Neural cell (in vitro differentiated cells): Measurements from ENCODE around the gene ZBTB32. TPM values are rescaled to one million over a fixed set of nuclear protein-coding genes. Genes with fewer than 3 reads are reported as not detected.

ENCODE experiments used
- H2AFZ ChIP-seq: fragments of 200-600, 300-800 bp; sonication (generic), shearing (Covaris generic); 2 replicates; pipeline ENCODE4 v1.6.0; 2014; ENCODE audit warnings: low read depth, mild to moderate bottlenecking, antibody characterized with exemption, low read length, moderate library complexity
- H3F3A ChIP-seq: fragments of 200-600 bp; shearing (Covaris generic); 2 replicates; pipeline ENCODE4 v1.6.1; 2016; ENCODE audit warnings: mild to moderate bottlenecking, moderate library complexity, mixed read lengths, antibody characterized with exemption, low read length; ENCODE audit not compliant: insufficient read depth, poor library complexity, severe bottlenecking
- H3K27ac ChIP-seq: fragments of 200-600, 300-800 bp; sonication (generic), shearing (Covaris generic); 2 replicates; pipeline ENCODE4 v1.5.1; 2014; ENCODE audit warnings: mild to moderate bottlenecking, low read length, moderate library complexity
- H3K27me3 ChIP-seq: fragments of 300-800, 200-600 bp; sonication (generic), shearing (Covaris generic); 2 replicates; pipeline ENCODE4 v1.6.0; 2014; ENCODE audit warnings: mild to moderate bottlenecking, low read depth, low read length, moderate library complexity; ENCODE audit not compliant: insufficient read depth
- H3K36me3 ChIP-seq: fragments of 300-800, 200-600 bp; sonication (generic), shearing (Covaris generic); 2 replicates; pipeline ENCODE4 v1.5.1; 2014; ENCODE audit warnings: mild to moderate bottlenecking, antibody characterized with exemption, low read length, moderate library complexity; ENCODE audit not compliant: insufficient read depth
- H3K4me2 ChIP-seq: fragments of 300-800, 200-600 bp; sonication (generic), shearing (Covaris generic); 2 replicates; pipeline ENCODE4 v1.6.0; 2014; ENCODE audit warnings: mild to moderate bottlenecking, low read length
- H3K4me3 ChIP-seq: fragments of 300-800, 200-600 bp; sonication (generic), shearing (Covaris generic); 2 replicates; pipeline ENCODE4 v1.5.1; 2014; ENCODE audit warnings: mild to moderate bottlenecking, low read length, moderate library complexity
- H3K79me2 ChIP-seq: fragments of 200-600 bp; shearing (Covaris generic); replicated peaks from 2 replicates; pipeline ENCODE4 v1.6.0; 2014; ENCODE audit warnings: mild to moderate bottlenecking, low read length, moderate library complexity; ENCODE audit not compliant: insufficient read depth
- H3K9ac ChIP-seq: fragments of 300-800, 200-600 bp; sonication (generic), shearing (Covaris generic); 2 replicates; pipeline ENCODE4 v1.6.1; 2016; ENCODE audit warnings: mild to moderate bottlenecking, low read length, mixed read lengths
- H3K9me2 ChIP-seq: fragments of 200-600 bp; shearing (Covaris generic); 2 replicates; pipeline ENCODE4 v1.6.1; 2016; ENCODE audit warnings: mild to moderate bottlenecking, low read length, mixed read lengths; ENCODE audit not compliant: insufficient read depth
- H3K9me3 ChIP-seq: fragments of 200-600, 300-800 bp; sonication (generic), shearing (Covaris generic); 2 replicates; pipeline ENCODE4 v1.6.1; 2016; ENCODE audit warnings: mild to moderate bottlenecking, mixed run types, low read length, moderate library complexity, mixed read lengths
- H4K20me1 ChIP-seq: fragments of 200-600 bp; shearing (Covaris generic); 2 replicates; pipeline ENCODE4 v1.6.1; 2016; ENCODE audit warnings: mild to moderate bottlenecking, mixed run types; ENCODE audit not compliant: insufficient read depth
- CTCF ChIP-seq: fragments of 450-650 bp; IDR thresholded peaks from 2 replicates; pipeline ENCODE4 v1.5.1; 2014; ENCODE audit warnings: antibody characterized with exemption, mild to moderate bottlenecking, moderate library complexity; ENCODE audit not compliant: poor library complexity, severe bottlenecking
- EP300 ChIP-seq: fragments of 450-650 bp; conservative IDR thresholded peaks from 2 replicates; pipeline ENCODE4 v1.6.1; 2014; ENCODE audit warnings: antibody characterized with exemption, mild to moderate bottlenecking, moderate library complexity; ENCODE audit not compliant: poor library complexity, severe bottlenecking
- EZH2 ChIP-seq: fragments of 200-600, 300-800 bp; shearing (Covaris generic), sonication (generic); IDR thresholded peaks from 2 replicates; pipeline ENCODE4 v1.6.1; 2014; ENCODE audit warnings: antibody characterized with exemption, low read length, borderline replicate concordance, mild to moderate bottlenecking; ENCODE audit not compliant: insufficient read depth, poor library complexity, severe bottlenecking
- MXI1 ChIP-seq: fragments of 450-650 bp; conservative IDR thresholded peaks from 2 replicates; pipeline ENCODE4 v1.6.1; 2014; ENCODE audit warnings: antibody characterized with exemption, mild to moderate bottlenecking; ENCODE audit not compliant: poor library complexity, severe bottlenecking
- POLR2AphosphoS5 ChIP-seq: IDR thresholded peaks from 2 replicates; pipeline ENCODE4 v1.6.1; 2012
- RAD21 ChIP-seq: fragments of 450-650 bp; conservative IDR thresholded peaks from 2 replicates; pipeline ENCODE4 v1.6.1; 2014; ENCODE audit warnings: antibody characterized with exemption, mild to moderate bottlenecking, moderate library complexity
- SMC3 ChIP-seq: fragments of 450-650 bp; conservative IDR thresholded peaks from 2 replicates; pipeline ENCODE4 v1.6.1; 2014; ENCODE audit warnings: antibody characterized with exemption, mild to moderate bottlenecking, moderate library complexity; ENCODE audit not compliant: poor library complexity
- TAF1 ChIP-seq: IDR thresholded peaks from 2 replicates; pipeline ENCODE4 v1.6.1; 2012; ENCODE audit warnings: low read depth
- polyA plus RNA-seq: library from polyadenylated mRNA; depleted of rRNA; stranded (reverse); fragments of >200 nt; gene quantifications from 2 replicates; pipeline ENCODE4 v1.2.3, GENCODE V29; 2014
- TF ChIP-seq, protein P1 (sequence below): IDR thresholded peaks from 2 replicates; pipeline ENCODE4 v1.6.1; 2012; ENCODE audit warnings: borderline replicate concordance

The ZBTB32 gene
- polyA plus RNA-seq, 1 donor from 2014 or later: not detected

GRCh38 chr19:35693835-35694599, 10.3 kb upstream of the ZBTB32 start:
- H4K20me1 ChIP-seq: no peaks in the 10 kb centered on the region
- no peaks in the 10 kb centered on the region for H3K9me3 ChIP-seq
- no peaks in the 10 kb centered on the region for H3K27me3 ChIP-seq
- no peaks in the 10 kb centered on the region for H3K79me2 ChIP-seq
- no peak overlapping the region for H2AFZ ChIP-seq
- no peak overlapping the region for H3K27ac ChIP-seq
- no peak overlapping the region for H3K4me2 ChIP-seq
- no peaks in the 10 kb centered on the region for H3K36me3 ChIP-seq
- H3K9ac ChIP-seq: no peak overlapping the region
- no peak for TF ChIP-seq EP300
- TF ChIP-seq SMC3: peak; percentile 72
- TF ChIP-seq, protein P1, sequence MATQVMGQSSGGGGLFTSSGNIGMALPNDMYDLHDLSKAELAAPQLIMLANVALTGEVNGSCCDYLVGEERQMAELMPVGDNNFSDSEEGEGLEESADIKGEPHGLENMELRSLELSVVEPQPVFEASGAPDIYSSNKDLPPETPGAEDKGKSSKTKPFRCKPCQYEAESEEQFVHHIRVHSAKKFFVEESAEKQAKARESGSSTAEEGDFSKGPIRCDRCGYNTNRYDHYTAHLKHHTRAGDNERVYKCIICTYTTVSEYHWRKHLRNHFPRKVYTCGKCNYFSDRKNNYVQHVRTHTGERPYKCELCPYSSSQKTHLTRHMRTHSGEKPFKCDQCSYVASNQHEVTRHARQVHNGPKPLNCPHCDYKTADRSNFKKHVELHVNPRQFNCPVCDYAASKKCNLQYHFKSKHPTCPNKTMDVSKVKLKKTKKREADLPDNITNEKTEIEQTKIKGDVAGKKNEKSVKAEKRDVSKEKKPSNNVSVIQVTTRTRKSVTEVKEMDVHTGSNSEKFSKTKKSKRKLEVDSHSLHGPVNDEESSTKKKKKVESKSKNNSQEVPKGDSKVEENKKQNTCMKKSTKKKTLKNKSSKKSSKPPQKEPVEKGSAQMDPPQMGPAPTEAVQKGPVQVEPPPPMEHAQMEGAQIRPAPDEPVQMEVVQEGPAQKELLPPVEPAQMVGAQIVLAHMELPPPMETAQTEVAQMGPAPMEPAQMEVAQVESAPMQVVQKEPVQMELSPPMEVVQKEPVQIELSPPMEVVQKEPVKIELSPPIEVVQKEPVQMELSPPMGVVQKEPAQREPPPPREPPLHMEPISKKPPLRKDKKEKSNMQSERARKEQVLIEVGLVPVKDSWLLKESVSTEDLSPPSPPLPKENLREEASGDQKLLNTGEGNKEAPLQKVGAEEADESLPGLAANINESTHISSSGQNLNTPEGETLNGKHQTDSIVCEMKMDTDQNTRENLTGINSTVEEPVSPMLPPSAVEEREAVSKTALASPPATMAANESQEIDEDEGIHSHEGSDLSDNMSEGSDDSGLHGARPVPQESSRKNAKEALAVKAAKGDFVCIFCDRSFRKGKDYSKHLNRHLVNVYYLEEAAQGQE: no peak
- TF ChIP-seq TAF1: no peak
- peak; percentile 82 for TF ChIP-seq CTCF
- peak; percentile 74 for TF ChIP-seq RAD21
- no peak overlapping the region for H3K4me3 ChIP-seq
- H3K9me2 ChIP-seq: no peaks in the 10 kb centered on the region
- H3F3A ChIP-seq: no peaks in the 10 kb centered on the region

DNA sequence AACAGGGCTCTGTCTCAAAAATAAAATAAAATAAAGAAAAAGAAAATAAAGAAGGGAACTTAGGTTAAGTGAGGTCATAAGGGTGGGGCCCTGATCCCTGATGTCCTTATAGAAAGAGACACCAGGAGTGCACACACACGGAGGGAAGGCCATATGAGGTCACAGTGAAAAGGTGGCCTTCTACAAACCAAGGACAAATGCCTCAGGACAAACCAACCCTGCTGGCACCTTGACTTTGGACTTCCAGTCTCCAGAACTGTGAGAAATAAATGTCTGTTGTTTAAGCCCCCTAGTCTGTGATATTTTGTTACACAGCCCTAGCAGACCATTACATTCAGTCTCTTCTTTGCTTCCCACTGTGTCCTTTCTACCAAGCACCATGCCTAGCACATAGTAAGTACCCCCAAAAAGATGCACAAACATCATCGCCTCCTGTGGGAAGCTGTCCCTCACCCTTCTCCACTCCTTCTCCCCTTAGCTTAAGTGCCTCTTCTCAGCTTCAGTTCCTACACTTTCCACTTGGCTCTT, 8.4 kb upstream of the ZBTB32 start:
- Histone ChIP-seq H3K27me3 (no peaks in the 10 kb centered on the region), H3K9me2 (no peaks in the 10 kb centered on the region), H3K4me2 (no peak overlapping the region), H3K27ac (no peak overlapping the region), H3K9ac (no peak overlapping the region), H3F3A (no peaks in the 10 kb centered on the region), H4K20me1 (no peaks in the 10 kb centered on the region), H3K9me3 (no peaks in the 10 kb centered on the region), H2AFZ (no peak overlapping the region), H3K36me3 (no peaks in the 10 kb centered on the region), H3K4me3 (no peak overlapping the region), H3K79me2 (no peaks in the 10 kb centered on the region)
- TF ChIP-seq MXI1 (no peak), EZH2 (no peak), RAD21 (no peak), SMC3 (no peak), POLR2AphosphoS5 (no peak), EP300 (no peak), CTCF (no peak), TAF1 (no peak)
- TF ChIP-seq, protein P1: no peak
